IMR-90 (cell line): Measurements from ENCODE around the gene PJA1. TPM values are rescaled to one million over a fixed set of nuclear protein-coding genes. Genes with fewer than 3 reads are reported as not detected.

Source experiments
- ATAC-seq: fragments of 200-7000 bp; cut with Tn5 transposase; 2 replicates; pipeline ENCODE4 v1.9.1; 2020; ENCODE audit warnings: low read depth, mild to moderate bottlenecking, moderate library complexity
- BruUV-seq: library from RNA; stranded (reverse); fragments of 400-500 nt; replicated peaks from 2 replicates; lab custom pipeline; 2021; lab: Mats Ljungman, UMichigan
- CTCF ChIA-PET: fragments of 300-600 bp; formaldehyde crosslinking; extraction: SDS; loops from one replicate; lab custom pipeline; 2021; ENCODE audit warnings: antibody characterized with exemption; lab: Yijun Ruan, JAX
- POLR2A ChIA-PET: fragments of 300-600 bp; sonication (Branson Sonifier 250); formaldehyde crosslinking; loops from one replicate; lab custom pipeline; 2022; ENCODE audit warnings: antibody characterized with exemption; ENCODE audit not compliant: unreplicated experiment; lab: Charles Lee
- DNase-seq: peaks from one replicate; pipeline ENCODE4 v3.0.0; 2013
- H2AFZ ChIP-seq: replicated peaks from 2 replicates; pipeline ENCODE3; 2013; ENCODE audit warnings: low read length, mild to moderate bottlenecking; ENCODE audit not compliant: poor library complexity
- H2AK5ac ChIP-seq: 2 replicates; pipeline ENCODE4 v1.6.1; 2013; ENCODE audit warnings: low read depth, low read length, inconsistent platforms
- H2AK9ac ChIP-seq: replicated peaks from 2 replicates; pipeline ENCODE3; 2013; ENCODE audit warnings: mild to moderate bottlenecking, low read depth, low read length, moderate library complexity; ENCODE audit not compliant: poor library complexity
- H2BK120ac ChIP-seq: 2 replicates; pipeline ENCODE4 v1.6.1; 2013; ENCODE audit warnings: low read depth, low read length, inconsistent platforms
- H2BK15ac ChIP-seq: 3 replicates; pipeline ENCODE4 v1.6.1; 2013; ENCODE audit warnings: low read depth, low read length, inconsistent platforms
- H2BK20ac ChIP-seq: 2 replicates; pipeline ENCODE4 v1.6.1; 2013; ENCODE audit warnings: low read depth, mild to moderate bottlenecking, inconsistent platforms, low read length, moderate library complexity
- H2BK5ac ChIP-seq: 2 replicates; pipeline ENCODE4 v1.6.1; 2013; ENCODE audit warnings: mild to moderate bottlenecking, low read depth, low read length, inconsistent platforms; ENCODE audit not compliant: poor library complexity, severe bottlenecking
- H3K14ac ChIP-seq: replicated peaks from 2 replicates; pipeline ENCODE4 v1.6.1; 2013; ENCODE audit warnings: low read depth, low read length, inconsistent platforms
- H3K18ac ChIP-seq: 2 replicates; pipeline ENCODE4 v1.6.1; 2013; ENCODE audit warnings: low read depth, low read length, control low read depth
- H3K23ac ChIP-seq: 2 replicates; pipeline ENCODE4 v1.6.1; 2013; ENCODE audit warnings: low read depth, low read length, inconsistent platforms
- H3K27ac ChIP-seq: 2 replicates; pipeline ENCODE4 v1.5.1; 2013; ENCODE audit warnings: mild to moderate bottlenecking, control low read depth, low read length; ENCODE audit not compliant: insufficient read depth
- H3K27me3 ChIP-seq: 2 replicates; pipeline ENCODE4 v1.6.1; 2013; ENCODE audit warnings: low read length; ENCODE audit not compliant: control insufficient read depth, insufficient read depth
- H3K36me3 ChIP-seq: 2 replicates; pipeline ENCODE4 v1.6.1; 2013; ENCODE audit warnings: low read length, mixed read lengths; ENCODE audit not compliant: control insufficient read depth, insufficient read depth
- H3K4ac ChIP-seq: 2 replicates; pipeline ENCODE4 v1.6.1; 2013; ENCODE audit warnings: low read depth, low read length, inconsistent platforms
- H3K4me1 ChIP-seq: 2 replicates; pipeline ENCODE4 v1.6.1; 2013; ENCODE audit warnings: low read length, mixed read lengths; ENCODE audit not compliant: control insufficient read depth, insufficient read depth
- H3K4me2 ChIP-seq: 2 replicates; pipeline ENCODE4 v1.6.1; 2013; ENCODE audit warnings: low read depth, mild to moderate bottlenecking, control low read depth, low read length, moderate library complexity
- H3K4me3 ChIP-seq: 2 replicates; pipeline ENCODE4 v1.5.1; 2013; ENCODE audit warnings: low read depth, mild to moderate bottlenecking, control low read depth, low read length, moderate library complexity; ENCODE audit not compliant: insufficient read depth
- H3K56ac ChIP-seq: 2 replicates; pipeline ENCODE4 v1.6.1; 2013; ENCODE audit warnings: low read length, inconsistent platforms; ENCODE audit not compliant: insufficient read depth; ENCODE audit errors: extremely low read depth
- H3K79me1 ChIP-seq, 2 experiments: 2 replicates each; pipeline ENCODE4 v1.6.1; 2013; ENCODE audit warnings: low read length in 2 of 2, inconsistent platforms in 1 of 2, low read depth in 1 of 2
- H3K9ac ChIP-seq: 2 replicates; pipeline ENCODE4 v1.6.1; 2013; ENCODE audit warnings: low read depth, low read length, control low read depth
- H3K9me1 ChIP-seq: 2 replicates; pipeline ENCODE4 v1.6.1; 2013; ENCODE audit warnings: low read length, inconsistent platforms; ENCODE audit not compliant: insufficient read depth
- H3K9me3 ChIP-seq: 2 replicates; pipeline ENCODE4 v1.6.1; 2013; ENCODE audit warnings: low read length; ENCODE audit not compliant: control insufficient read depth, insufficient read depth
- H4K20me1 ChIP-seq: 2 replicates; pipeline ENCODE4 v1.6.1; 2013; ENCODE audit warnings: low read length, inconsistent platforms; ENCODE audit not compliant: insufficient read depth
- H4K5ac ChIP-seq: 2 replicates; pipeline ENCODE4 v1.6.1; 2013; ENCODE audit warnings: mild to moderate bottlenecking, low read depth, low read length, control low read depth
- H4K8ac ChIP-seq, 2 experiments: 2 replicates each; pipeline ENCODE4 v1.6.1; 2013; ENCODE audit warnings: low read depth in 2 of 2, low read length in 2 of 2, control low read depth in 1 of 2, inconsistent platforms in 1 of 2
- H4K91ac ChIP-seq: 2 replicates; pipeline ENCODE4 v1.6.1; 2013; ENCODE audit warnings: low read depth, low read length, inconsistent platforms; ENCODE audit not compliant: insufficient read depth
- BHLHE40 ChIP-seq: fragments of 150-350 bp; IDR thresholded peaks from 2 replicates; pipeline ENCODE4 v1.6.1; 2016; ENCODE audit warnings: mild to moderate bottlenecking, low read depth, low read length
- CHD1 ChIP-seq: IDR thresholded peaks from 2 replicates; pipeline ENCODE4 v1.6.1; 2012; ENCODE audit warnings: low read depth, low read length, improper control_type of control experiment
- ELK1 ChIP-seq: fragments of 150-350 bp; IDR thresholded peaks from 2 replicates; pipeline ENCODE4 v1.6.1; 2016; ENCODE audit warnings: low read depth, mild to moderate bottlenecking, low read length, moderate library complexity, borderline replicate concordance
- MAZ ChIP-seq: IDR thresholded peaks from 2 replicates; pipeline ENCODE4 v1.6.1; 2012; ENCODE audit warnings: low read depth, mild to moderate bottlenecking, low read length, improper control_type of control experiment, moderate library complexity, borderline replicate concordance
- MXI1 ChIP-seq: IDR thresholded peaks from 2 replicates; pipeline ENCODE4 v1.6.1; 2012; ENCODE audit warnings: low read depth, mild to moderate bottlenecking, low read length, moderate library complexity, borderline replicate concordance
- NFE2L2 ChIP-seq: fragments of 150-350 bp; IDR thresholded peaks from 2 replicates; pipeline ENCODE4 v1.6.1; 2016; ENCODE audit warnings: low read depth, mild to moderate bottlenecking, low read length
- POLR2A ChIP-seq: IDR thresholded peaks from 2 replicates; pipeline ENCODE4 v1.6.1; 2012; ENCODE audit warnings: mild to moderate bottlenecking, low read depth, low read length
- RAD21 ChIP-seq: IDR thresholded peaks from 2 replicates; pipeline ENCODE4 v1.6.1; 2012; ENCODE audit warnings: low read length, improper control_type of control experiment
- RCOR1 ChIP-seq: IDR thresholded peaks from 2 replicates; pipeline ENCODE4 v1.6.1; 2012; ENCODE audit warnings: mild to moderate bottlenecking, low read length, improper control_type of control experiment; ENCODE audit not compliant: insufficient replicate concordance
- WGBS, 2 experiments: methylation state at CpG; one replicate each; pipeline versions ENCODE4 v1.1.5 to v1.1.7; 2013; ENCODE audit warnings: missing lambda C conversion rate in 2 of 2; ENCODE audit not compliant: insufficient read length in 1 of 2; ENCODE audit errors: extremely low coverage in 2 of 2; 5-methylcytosine and 5-hydroxymethylcytosine counted together
- dilution Hi-C: fragments of 300-500 bp; cut with HindIII; formaldehyde crosslinking; loops from one replicate; pipeline ENCODE4 v1.14.3; 2018; ENCODE audit warnings: low sequenced_read_pairs; ENCODE audit not compliant: unreplicated experiment
- in situ Hi-C: fragments of 300-500 bp; cut with MboI; formaldehyde crosslinking; loops from 3 replicates; pipeline ENCODE4 v1.14.3; 2019; ENCODE audit warnings: low sequenced_read_pairs, inconsistent platforms, mixed read lengths
- intact Hi-C: fragments of 100-400 bp; cut with micrococcal nuclease; formaldehyde crosslinking; loops from 2 replicates; pipeline ENCODE4 v1.10.0; 2022
- polyA plus RNA-seq, 3 experiments: library from polyadenylated mRNA; depleted of rRNA; stranded (reverse); fragments of >200 nt; gene quantifications; 2 replicates each; pipeline ENCODE4 v1.2.3, GENCODE V29; 2012; ENCODE audit warnings: low replicate concordance in 1 of 3
- total RNA-seq: library from RNA; depleted of rRNA; stranded (reverse); fragments of >200 nt; gene quantifications from 2 replicates; pipeline ENCODE4 v1.2.3, GENCODE V29; 2012

Gene PJA1
- total and polyA plus RNA-seq, 2 of the 4 experiments (the other 2 are of a cell fraction) = 15.1 to 24.4 TPM

GRCh38 chrX:69161786-69162349 is 3.4 kb downstream of the PJA1 start:
- H2BK120ac ChIP-seq = no peak overlapping the region
- CTCF ChIA-PET = no interaction called here
- H3K56ac ChIP-seq = no peak overlapping the region
- H3K9ac ChIP-seq = no peak overlapping the region
- intact Hi-C loops = no loop called here
- no peak overlapping the region for H4K5ac ChIP-seq
- peaks cover 15% of the 10 kb centered on the region; the same call in 1 of the 2 replicates for H3K36me3 ChIP-seq
- no peak overlapping the region for H3K14ac ChIP-seq
- H2BK15ac ChIP-seq = no peak overlapping the region
- H2AK5ac ChIP-seq = no peak overlapping the region
- WGBS, 2 experiments = 83% methylated on average over 25 of the region's 26 CpGs; no CpG with 5 or more reads in 1 of the 2 experiments
- no peak overlapping the region for H3K4me2 ChIP-seq
- H3K9me1 ChIP-seq = 0 out of 2 replicates have a peak, but pooled peaks cover 5% of the 10 kb centered on the region
- H3K4me1 ChIP-seq = no peaks in the 10 kb centered on the region
- TSS peak; percentile 48 for BruUV-seq
- no peak overlapping the region for H3K4ac ChIP-seq
- H2BK5ac ChIP-seq = no peak overlapping the region
- in situ Hi-C loops = no loop called here
- POLR2A ChIA-PET = no interaction called here
- H3K79me1 ChIP-seq = peaks cover 0 to 8% of the 10 kb centered on the region in 2 experiments; a peak in 2 of 4 replicates
- no peak overlapping the region for H2AK9ac ChIP-seq
- H2AFZ ChIP-seq = no peak overlapping the region
- TF ChIP-seq BHLHE40 = no peak
- no peak for TF ChIP-seq RCOR1
- no peak for TF ChIP-seq NFE2L2
- TF ChIP-seq ELK1 = no peak
- TF ChIP-seq CHD1 = no peak
- no peak for TF ChIP-seq MXI1
- TF ChIP-seq RAD21 = no peak
- no peak for TF ChIP-seq MAZ
- TF ChIP-seq POLR2A = no peak
- H3K23ac ChIP-seq = no peak overlapping the region
- H4K8ac ChIP-seq = no peak overlapping the region
- no peak overlapping the region for H2BK20ac ChIP-seq
- ATAC-seq = no peak
- no peak for DNase-seq
- H3K18ac ChIP-seq = no peak overlapping the region
- dilution Hi-C loops = no loop called here
- H3K27ac ChIP-seq = no peak overlapping the region
- no peak overlapping the region for H3K4me3 ChIP-seq
- H3K9me3 ChIP-seq = no peaks in the 10 kb centered on the region
- peaks cover 3% of the 10 kb centered on the region; the same call in 1 of the 2 replicates for H3K27me3 ChIP-seq
- 0 out of 2 replicates have a peak, but pooled peaks cover 6% of the 10 kb centered on the region for H4K20me1 ChIP-seq
- no peak overlapping the region for H4K91ac ChIP-seq
